ENCODE measurements around the gene BST1. TPM values are rescaled to one million over a fixed set of nuclear protein-coding genes. Genes with fewer than 3 reads are reported as not detected.

BST1 gene
- total and polyA plus RNA-seq, 2 of the 8 experiments (the other 6 are each of a cell fraction or from before 2014, with no cell fraction given): 0.52 to 0.54 TPM

GRCh38 chr4:15668566-15669435 lies 34.1 kb upstream of the BST1 start:
- Histone ChIP-seq H3K36me3 (ENCODE audit: control insufficient read depth in 2 of 4, insufficient read depth in 4 of 4, low read length in 3 of 4) (peaks cover 0 to 26% (median 8%) of the 10 kb centered on the region in 4 experiments; a peak in 6 of 8 replicates), H4K91ac (replicated peaks; ENCODE audit: insufficient read length, low read length) (no peak overlapping the region), H3K23me2 (ENCODE audit: low read depth, low read length) (no peaks in the 10 kb centered on the region), H3K9ac (replicated peaks in 1 of 4; ENCODE audit: extremely low read depth in 1 of 4, low read depth in 3 of 4, low read length in 3 of 4) (no peak overlapping the region), H2AK5ac (ENCODE audit: low read depth, low read length) (no peak overlapping the region), H3K79me2 (ENCODE audit: control insufficient read depth in 1 of 2, insufficient read depth in 2 of 2, low read length in 2 of 2) (peaks cover 0 to 19% of the 10 kb centered on the region in 2 experiments; a peak in 3 of 4 replicates), H3K27ac (ENCODE audit: low read depth, low read length) (no peak overlapping the region), H2BK5ac (ENCODE audit: low read depth, low read length) (no peak overlapping the region), H2BK15ac (ENCODE audit: low read length) (no peak overlapping the region), H3K4me2 (ENCODE audit: insufficient read depth in 1 of 2, low read depth in 2 of 2, low read length in 2 of 2) (no peak overlapping the region), H3K9me3 (ENCODE audit: insufficient read depth in 2 of 2, low read depth in 1 of 2, low read length in 1 of 2) (no peaks in the 10 kb centered on the region), H3K23ac (ENCODE audit: insufficient read length) (no peak overlapping the region), H3K4me3 (ENCODE audit: extremely low read depth in 1 of 4, insufficient read depth in 2 of 4, low read depth in 3 of 4, low read length in 4 of 4) (no peak overlapping the region), H4K5ac (ENCODE audit: insufficient read length, low read depth, low read length) (no peak overlapping the region), H3K27me3 (replicated peaks in 1 of 4; ENCODE audit: control insufficient read depth in 3 of 4, extremely low read depth in 1 of 4, insufficient read depth in 3 of 4, low read length in 3 of 4) (no peaks in the 10 kb centered on the region), H2BK12ac (ENCODE audit: low read depth, low read length) (no peak overlapping the region), H2BK20ac (ENCODE audit: low read length) (no peak overlapping the region), H4K20me1 (replicated peaks in 1 of 2; ENCODE audit: control insufficient read depth in 1 of 2, insufficient read depth in 2 of 2, low read length in 2 of 2) (peaks cover 0 to 4% of the 10 kb centered on the region in 2 experiments), H4K8ac (ENCODE audit: extremely low read depth, insufficient read depth, low read length) (no peak overlapping the region), H3K14ac (ENCODE audit: insufficient read length) (no peak overlapping the region), H3K79me1 (ENCODE audit: low read depth, low read length) (no peaks in the 10 kb centered on the region), H3K4me1 (replicated peaks in 1 of 4; ENCODE audit: control insufficient read depth in 3 of 4, insufficient read depth in 4 of 4, low read length in 3 of 4) (no peaks in the 10 kb centered on the region), H3K18ac (ENCODE audit: extremely low read depth, low read length) (no peak overlapping the region), H3K4ac (replicated peaks; ENCODE audit: insufficient read length, low read depth, low read length) (no peak overlapping the region), H2BK120ac (replicated peaks; ENCODE audit: low read depth, low read length) (no peak overlapping the region), H3K56ac (replicated peaks; ENCODE audit: insufficient read length, low read depth, low read length) (no peak overlapping the region), H2AFZ (ENCODE audit: low read length) (no peak overlapping the region)
- FAIRE-seq (no peak), DNase-seq (ENCODE audit: low read depth in 1 of 2, low spot score in 2 of 2) (no peak)
- POLR2A ChIA-PET (ENCODE audit: partially characterized antibody): interaction anchor here (0.5 to 1.3 kb wide), 3 partner anchors 13 to 673 kb away, joined by 3 to 6 read pairs (median 4); partner anchors contain the start of gene FAM200B
- CTCF ChIA-PET (ENCODE audit: partially characterized antibody): no interaction called here
- WGBS, 2 experiments (ENCODE audit: extremely low coverage in 1 of 2, insufficient coverage in 1 of 2, insufficient read length in 1 of 2, insufficient replicate concordance in 2 of 2, low coverage in 1 of 2, low lambda C conversion rate in 2 of 2, missing lambda C conversion rate in 1 of 2): 100% methylated on average over 1 of the region's 1 CpG; no CpG with 5 or more reads in 1 of the 2 experiments
- TF ChIP-seq KDM4A (IDR thresholded peaks at IDR 0.05; ENCODE audit: low read depth, low read length, severe bottlenecking) (no peak), SIRT6 (IDR thresholded peaks at IDR 0.05; ENCODE audit: low read length) (no peak), JUND (IDR thresholded peaks at IDR 0.05; ENCODE audit: low read length) (no peak), TAF7 (optimal IDR thresholded peaks at IDR 0.05; ENCODE audit: borderline replicate concordance, low read depth, low read length) (no peak), RXRA (IDR thresholded peaks at IDR 0.05; ENCODE audit: insufficient read depth, low read depth, low read length) (no peak), CEBPB (IDR thresholded peaks at IDR 0.05; ENCODE audit: low read depth, low read length) (no peak), CBX5 (IDR thresholded peaks at IDR 0.05; ENCODE audit: low read depth, low read length) (no peak), CHD1 (IDR thresholded peaks at IDR 0.05; ENCODE audit: low read depth, low read length) (no peak), RFX5 (IDR thresholded peaks at IDR 0.05; ENCODE audit: borderline replicate concordance, low read depth, low read length) (no peak), NRF1 (IDR thresholded peaks at IDR 0.05; ENCODE audit: low read depth, low read length) (no peak), YY1 (IDR thresholded peaks at IDR 0.05; ENCODE audit: low read depth, low read length) (no peak), RAD21 (IDR thresholded peaks at IDR 0.05 in 1 of 2, conservative IDR thresholded peaks at IDR 0.05 in 1 of 2; ENCODE audit: low read depth in 2 of 2, low read length in 2 of 2) (no peak)
